Spinal cord (tissue), 10 donors: ENCODE measurements around the gene YPEL4. TPM values are rescaled to one million over a fixed set of nuclear protein-coding genes. Genes with fewer than 3 reads are reported as not detected.
A peak's percentile ranks its signal among the peaks of the same experiment; 100 is the strongest.
"Not testable (repeated sequence)": the region's sequence is repeated elsewhere in the genome, so short reads cannot be mapped to it uniquely, and the experiment has no call there.

ENCODE experiments used
- DNase-seq, 6 donors: peaks; one replicate each; pipeline versions ENCODE4 v3.0.0 to v3.0.0-alpha.2; 2013 to 2015; ENCODE audit warnings: low spot score in 6 of 6, low read depth in 4 of 6
- H3K27ac ChIP-seq: one replicate; pipeline ENCODE4 v1.5.1; 2013; ENCODE audit warnings: low read depth, low read length, control low read depth
- H3K27me3 ChIP-seq: one replicate; pipeline ENCODE4 v1.6.1; 2013; ENCODE audit warnings: low read length; ENCODE audit not compliant: control insufficient read depth, insufficient read depth
- H3K36me3 ChIP-seq: one replicate; pipeline ENCODE4 v1.6.1; 2013; ENCODE audit warnings: low read length; ENCODE audit not compliant: control insufficient read depth, insufficient read depth
- H3K4me1 ChIP-seq: one replicate; pipeline ENCODE4 v1.6.1; 2013; ENCODE audit warnings: low read length; ENCODE audit not compliant: control insufficient read depth, insufficient read depth
- H3K4me3 ChIP-seq: one replicate; pipeline ENCODE4 v1.5.1; 2013; ENCODE audit warnings: low read depth, low read length, control low read depth
- H3K9me3 ChIP-seq: one replicate; pipeline ENCODE4 v1.6.1; 2013; ENCODE audit warnings: low read length; ENCODE audit not compliant: control insufficient read depth, insufficient read depth
- WGBS: methylation state at CpG from one replicate; pipeline ENCODE4 v1.1.5; 2013; ENCODE audit warnings: missing lambda C conversion rate; ENCODE audit not compliant: insufficient coverage; 5-methylcytosine and 5-hydroxymethylcytosine counted together
- polyA plus RNA-seq, 2 donors: library from polyadenylated mRNA; unstranded; fragments of 120-200 nt; gene quantifications; one replicate each; pipeline ENCODE4 v1.2.1, GENCODE V29; 2013; ENCODE audit not compliant: insufficient read length in 2 of 2
- total RNA-seq, 2 donors: library from RNA; depleted of rRNA in 1 of 2; stranded (reverse); fragments of 120-200 nt in 1 of 2; fragments of >200 nt in 1 of 2; gene quantifications; one replicate each; pipeline versions ENCODE4 v1.2.3 to v1.2.4, GENCODE V29; 2013 to 2014
- donor health status: healthy.

Gene YPEL4
- total and polyA plus RNA-seq, 4 donors, result 2.6 to 7.6 (median 5.4) TPM

DNA sequence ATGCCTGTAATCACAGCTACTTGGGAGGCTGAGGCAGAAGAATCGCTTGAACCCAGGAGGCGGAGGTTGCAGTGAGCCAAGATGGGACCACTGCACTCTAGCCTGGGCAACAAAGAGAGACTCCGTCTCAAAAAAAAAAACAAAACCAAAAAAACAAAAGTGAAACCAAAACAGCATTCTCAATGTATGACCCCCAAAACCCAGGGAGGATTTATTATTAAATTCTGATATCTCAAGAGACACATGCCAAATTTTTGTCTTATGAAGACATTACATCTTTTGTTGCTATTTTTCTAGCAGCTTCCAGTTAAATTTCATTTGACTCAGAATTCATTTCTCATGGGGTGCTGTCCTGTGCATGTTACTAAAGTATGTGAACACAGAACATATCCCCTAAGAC lies 3.0 kb upstream of the YPEL4 start:
- H3K9me3 ChIP-seq, result no peaks in the 10 kb centered on the region
- H3K27ac ChIP-seq, result no peak overlapping the region
- DNase-seq, result no peak
- H3K36me3 ChIP-seq, result no peaks in the 10 kb centered on the region
- 94% methylated on average over 2 of the region's 3 CpGs for WGBS
- peaks cover 22% of the 10 kb centered on the region for H3K27me3 ChIP-seq
- H3K4me1 ChIP-seq, result peaks cover 31% of the 10 kb centered on the region
- no peak overlapping the region for H3K4me3 ChIP-seq

DNA sequence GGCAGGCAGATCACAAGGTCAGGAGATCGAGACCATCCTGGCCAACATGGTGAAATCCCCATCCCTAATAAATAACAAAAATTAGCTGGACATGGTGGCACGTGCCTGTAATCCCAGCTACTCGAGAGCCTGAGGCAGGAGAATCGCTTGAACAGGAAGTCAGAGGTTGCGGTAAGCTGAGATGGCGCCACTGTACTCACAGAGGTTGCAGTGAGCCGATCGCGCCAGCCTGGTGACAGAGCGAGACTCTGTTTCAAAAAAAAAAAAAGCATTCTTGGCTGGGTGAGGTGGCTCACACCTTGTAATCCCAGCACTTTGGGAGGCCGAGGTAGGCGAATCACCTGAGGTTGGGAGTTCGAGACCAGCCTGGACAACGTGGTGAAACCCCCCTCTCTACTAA lies 2.5 kb upstream of the YPEL4 start:
- 83% methylated on average over 12 of the region's 14 CpGs for WGBS

DNA sequence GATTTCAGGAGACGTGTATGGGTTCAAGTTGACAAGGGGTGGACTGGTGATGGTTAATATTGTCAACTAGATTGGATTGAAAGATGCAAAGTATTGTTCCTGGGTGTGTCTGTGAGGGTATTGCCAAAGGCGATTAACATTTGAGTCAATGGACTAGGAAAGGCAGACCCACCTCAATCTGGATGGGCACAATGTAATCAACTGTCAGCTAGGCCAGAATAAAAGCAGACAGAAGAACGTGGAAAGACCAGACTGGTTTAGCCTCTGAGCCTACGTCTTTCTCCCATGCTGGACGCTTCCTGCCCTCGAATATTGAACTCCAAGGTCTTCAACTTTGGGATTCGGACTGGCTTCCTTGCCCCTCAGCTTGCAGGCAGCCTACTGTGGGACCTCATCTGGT lies 1.7 kb upstream of the YPEL4 start:
- Histone ChIP-seq H3K4me3 (no peak overlapping the region), H3K4me1 (peaks cover 36% of the 10 kb centered on the region), H3K27me3 (peaks cover 34% of the 10 kb centered on the region), H3K27ac (no peak overlapping the region), H3K9me3 (no peaks in the 10 kb centered on the region), H3K36me3 (no peaks in the 10 kb centered on the region)
- 78% methylated on average over 7 of the region's 7 CpGs for WGBS
- no peak for DNase-seq

More for the DNA sequence above, 2.5 kb upstream of the YPEL4 start:
- not testable (repeated sequence) for H3K9me3 ChIP-seq, H3K27ac ChIP-seq, H3K4me3 ChIP-seq, H3K36me3 ChIP-seq, DNase-seq
- peaks cover 27% of the 10 kb centered on the region for H3K27me3 ChIP-seq
- H3K4me1 ChIP-seq, result peaks cover 33% of the 10 kb centered on the region

DNA sequence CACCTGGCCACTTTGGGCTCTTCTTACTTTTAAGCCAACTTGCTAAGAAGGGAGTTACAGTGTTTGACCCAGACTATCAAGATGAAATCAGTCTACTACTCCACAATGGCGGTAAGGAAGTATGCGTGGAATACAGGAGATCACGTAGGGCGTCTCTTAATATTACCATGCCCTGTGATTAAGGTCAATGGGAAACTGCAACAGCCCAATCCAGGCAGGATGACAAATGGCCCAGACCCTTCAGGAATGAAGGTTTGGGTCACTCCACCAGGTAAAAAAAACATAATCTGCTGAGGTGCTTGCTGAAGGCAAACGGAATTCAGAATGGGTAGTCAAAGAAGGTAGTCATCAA lies 1.0 kb upstream of the YPEL4 start:
- Histone ChIP-seq H3K27me3 (peaks cover 37% of the 10 kb centered on the region), H3K36me3 (no peaks in the 10 kb centered on the region), H3K27ac (no peak overlapping the region), H3K4me1 (peaks cover 43% of the 10 kb centered on the region), H3K4me3 (no peak overlapping the region), H3K9me3 (no peaks in the 10 kb centered on the region)
- WGBS, result 94% methylated on average over 3 of the region's 5 CpGs
- DNase-seq, result no peak

DNA sequence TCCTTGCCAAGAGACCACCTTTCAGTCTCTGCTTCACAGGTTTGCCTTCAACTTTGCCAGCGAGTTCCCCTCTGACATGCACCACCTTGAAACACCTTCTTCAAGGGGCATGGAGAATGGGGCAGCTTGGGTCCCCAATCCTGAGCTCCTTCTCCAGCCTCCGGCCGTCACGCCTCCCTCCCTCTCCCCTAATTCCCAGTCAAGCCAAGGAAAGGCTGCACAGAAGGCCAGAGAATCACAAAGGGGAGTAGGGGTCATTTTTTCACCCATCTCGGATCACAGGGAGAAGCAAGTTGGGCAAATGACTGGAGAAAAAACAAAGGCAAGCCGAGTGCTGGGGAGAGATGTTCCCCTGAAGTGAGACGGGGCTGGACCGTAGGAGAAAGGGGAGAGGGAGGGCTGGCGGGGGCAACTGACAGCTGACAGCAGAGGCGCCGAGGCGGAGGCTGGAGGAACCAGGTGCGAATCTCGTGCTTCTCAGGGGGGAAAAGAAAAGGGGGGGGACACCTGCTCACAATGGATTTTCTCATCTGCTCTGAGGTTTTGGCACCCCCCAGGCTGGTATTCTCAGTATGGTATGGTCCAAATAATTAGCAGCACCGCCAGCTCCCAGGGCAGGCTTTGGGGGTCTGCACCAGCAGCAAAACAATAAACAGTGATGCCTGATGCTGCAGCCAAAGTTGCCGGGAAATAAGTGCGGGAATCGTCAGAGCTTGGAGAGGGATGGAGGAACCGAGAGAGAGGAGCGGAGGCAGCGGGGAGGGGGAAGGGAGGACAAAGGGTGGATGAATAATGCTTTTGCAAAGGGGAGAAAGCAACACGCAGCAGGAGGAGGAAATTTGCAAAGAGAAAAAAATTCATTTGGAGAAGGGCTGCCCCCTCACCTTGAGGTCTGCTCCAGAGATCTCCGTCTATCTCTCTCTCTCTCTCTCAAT lies 644 bp downstream of the YPEL4 start:
- no peaks in the 10 kb centered on the region for H3K36me3 ChIP-seq
- WGBS, result 0% methylated on average over 17 of the region's 23 CpGs
- peaks cover 37% of the 10 kb centered on the region for H3K27me3 ChIP-seq
- H3K27ac ChIP-seq, result peak overlapping the region; percentile 47
- peak in 2 of 6 donors; percentile 72 to 88 for DNase-seq
- peak overlapping the region; percentile 52 for H3K4me3 ChIP-seq
- H3K4me1 ChIP-seq, result peaks cover 54% of the 10 kb centered on the region
- H3K9me3 ChIP-seq, result no peaks in the 10 kb centered on the region

DNA sequence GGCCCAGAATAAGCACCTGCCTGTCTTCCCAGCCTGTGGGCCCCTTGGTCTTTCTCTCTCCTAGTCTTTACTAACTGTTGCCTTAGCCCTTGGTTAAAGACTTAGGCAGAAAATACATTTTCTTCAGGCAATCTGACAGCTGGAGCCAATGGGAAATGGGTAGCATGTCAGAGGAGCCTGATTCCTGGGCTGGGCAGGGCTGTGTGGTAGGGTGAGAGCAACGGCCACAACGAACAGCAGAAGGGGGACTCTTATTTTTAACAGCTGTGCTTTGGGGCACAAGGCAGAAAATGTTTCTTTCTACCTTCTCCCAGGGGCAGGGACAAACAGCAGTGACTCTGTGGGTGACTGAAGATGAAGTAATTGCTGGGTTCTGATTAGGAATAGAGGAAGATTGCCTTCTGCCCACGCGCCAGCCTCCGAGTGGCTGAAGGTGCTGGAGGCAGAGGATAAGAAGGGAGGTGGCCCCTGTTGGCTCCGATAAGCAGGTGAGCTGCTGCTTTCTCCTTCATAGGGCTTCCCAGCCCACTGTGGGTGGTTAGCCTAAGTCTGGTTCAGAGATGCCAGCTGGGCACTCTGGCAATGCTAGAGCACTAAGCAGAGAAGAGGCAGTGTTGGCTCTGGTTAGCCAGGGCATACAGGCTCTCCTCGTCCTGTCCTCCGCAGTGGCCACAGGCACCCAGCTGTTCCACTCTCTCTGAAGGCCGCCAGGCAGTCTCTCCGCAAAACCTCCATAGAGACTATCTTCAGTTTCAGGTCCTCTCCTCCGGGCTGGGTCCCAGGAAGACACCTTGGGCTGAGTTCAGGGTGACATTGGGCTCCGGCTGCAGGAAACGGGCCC lies 1.5 kb downstream of the YPEL4 start:
- DNase-seq, result peak in 2 of 6 donors; percentile 63 to 66
- Histone ChIP-seq H3K4me1 (peaks cover 54% of the 10 kb centered on the region), H3K27me3 (peaks cover 37% of the 10 kb centered on the region)

DNA sequence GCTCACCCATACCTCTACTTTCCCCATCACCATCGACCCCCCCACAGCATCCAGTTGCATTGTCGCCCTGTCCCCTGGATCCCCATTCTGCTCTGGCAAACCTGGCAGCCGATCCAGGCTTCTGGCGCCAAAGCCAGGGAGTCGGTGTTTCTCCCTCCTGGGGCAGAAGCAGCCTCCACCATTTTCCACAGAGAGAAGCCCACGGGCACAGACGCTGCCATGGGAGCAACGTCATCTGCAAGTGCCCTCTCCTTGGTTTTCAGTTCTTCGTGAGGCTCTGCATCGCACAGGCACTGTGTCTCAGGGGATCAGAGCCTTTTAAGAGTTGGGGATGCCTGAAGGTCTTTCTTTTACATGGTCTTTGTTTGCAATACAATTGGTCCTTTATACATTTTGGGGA lies 2.3 kb downstream of the YPEL4 start:
- Histone ChIP-seq H3K27ac (no peak overlapping the region), H3K27me3 (peaks cover 37% of the 10 kb centered on the region), H3K36me3 (no peaks in the 10 kb centered on the region), H3K9me3 (no peaks in the 10 kb centered on the region), H3K4me3 (peak overlapping the region; percentile 4), H3K4me1 (peaks cover 54% of the 10 kb centered on the region)
- peak in 2 of 6 donors; percentile 71 to 74 for DNase-seq
- WGBS, result under 1% methylated on average over 9 of the region's 10 CpGs

More for the DNA sequence above, 1.5 kb downstream of the YPEL4 start:
- peak overlapping the region; percentile 47 for H3K27ac ChIP-seq
- H3K36me3 ChIP-seq, result no peaks in the 10 kb centered on the region
- no peaks in the 10 kb centered on the region for H3K9me3 ChIP-seq
- H3K4me3 ChIP-seq, result peak overlapping the region; percentile 52
- 3% methylated on average over 11 of the region's 13 CpGs for WGBS

DNA sequence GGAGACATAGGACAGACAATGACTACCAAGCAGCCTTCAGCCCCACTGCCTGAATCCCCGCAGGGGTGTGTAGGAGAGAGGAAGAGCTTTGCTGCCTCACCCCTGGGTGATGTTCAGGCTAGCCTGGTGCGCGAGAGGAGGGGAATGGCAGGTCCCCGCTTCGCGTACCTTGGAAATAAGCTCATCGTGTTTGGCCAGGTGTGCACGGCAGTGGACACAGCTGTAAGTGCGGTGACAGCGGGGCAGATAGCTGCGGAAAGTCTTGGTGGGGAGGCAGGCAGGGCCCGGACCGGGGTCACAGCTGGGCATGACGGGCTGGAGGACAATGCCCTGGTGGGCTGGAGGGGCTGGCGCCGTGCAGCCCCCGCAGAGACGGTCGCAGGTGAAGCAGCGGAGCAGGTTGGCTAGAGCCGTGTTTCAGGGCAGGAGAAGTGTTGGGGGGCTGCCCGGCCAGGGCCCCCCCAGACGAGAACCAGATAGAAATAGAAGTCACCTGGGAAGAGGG lies 2.9 kb downstream of the YPEL4 start:
- peak in 2 of 6 donors; percentile 32 to 62 for DNase-seq
- Histone ChIP-seq H3K27me3 (peaks cover 37% of the 10 kb centered on the region), H3K36me3 (no peaks in the 10 kb centered on the region), H3K27ac (no peak overlapping the region), H3K4me3 (peak overlapping the region; percentile 4), H3K9me3 (no peaks in the 10 kb centered on the region), H3K4me1 (peaks cover 54% of the 10 kb centered on the region)
- 3% methylated on average over 22 of the region's 23 CpGs for WGBS

DNA sequence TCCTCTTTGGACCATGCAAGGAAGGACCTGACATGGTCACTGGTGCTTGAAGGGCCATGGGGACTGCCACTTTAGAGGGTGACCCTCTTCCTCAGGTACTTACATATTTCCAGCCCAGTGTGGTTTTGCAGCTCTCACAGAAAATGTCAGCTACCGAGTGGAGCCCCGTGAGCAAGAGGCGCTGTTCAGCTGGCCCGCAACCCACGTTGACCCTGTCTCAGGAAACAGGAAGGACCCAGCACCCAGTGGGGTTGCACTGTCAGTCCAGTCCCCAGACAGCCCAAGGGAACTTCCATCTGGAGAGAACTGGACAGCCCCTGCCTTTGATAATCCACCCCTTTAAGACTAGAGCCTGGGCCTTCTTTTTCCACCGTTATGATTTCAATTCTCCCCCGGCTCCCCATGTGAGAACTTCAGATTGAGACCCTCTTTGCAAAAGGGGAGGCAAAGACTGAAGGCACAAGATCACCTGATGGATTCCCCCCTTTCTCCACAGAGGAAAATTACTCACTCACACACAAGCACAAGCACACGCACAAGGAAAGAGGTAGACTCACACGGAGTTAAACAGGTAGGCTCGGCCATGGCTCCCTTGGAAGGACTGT lies 3.4 kb downstream of the YPEL4 start:
- H3K9me3 ChIP-seq, result no peaks in the 10 kb centered on the region
- H3K27ac ChIP-seq, result no peak overlapping the region
- peaks cover 54% of the 10 kb centered on the region for H3K4me1 ChIP-seq
- DNase-seq, result peak in 1 of 6 donors; percentile 7
- H3K4me3 ChIP-seq, result no peak overlapping the region
- H3K36me3 ChIP-seq, result no peaks in the 10 kb centered on the region
- peaks cover 37% of the 10 kb centered on the region for H3K27me3 ChIP-seq
- WGBS, result 30% methylated on average over 7 of the region's 10 CpGs
